Posterior cingulate gyrus (tissue), 11 donors: ENCODE results near the gene DPYSL3.
A peak's percentile ranks its signal among the peaks of the same experiment; 100 is the strongest.
"Not testable (repeated sequence)": the region's sequence is repeated elsewhere in the genome, so short reads cannot be mapped to it uniquely, and the experiment has no call there.

Experiments
- DNase-seq, 10 donors: peaks; one replicate each; pipeline versions ENCODE4 v3.0.0 to v3.0.0-alpha.2; 2020 to 2021; ENCODE audit warnings: mixed read lengths in 3 of 10
- intact Hi-C: fragments of 100-400 bp; cut with DNase I; formaldehyde crosslinking; loops from one replicate; pipeline ENCODE4 v1.15.1; 2023

The DPYSL3 gene

GRCh38 chr5:147509710-147510651 lies at the start of gene DPYSL3:
Gene DPYSL3, minus strand, starts transcription at chr5:147510068. Its CDS starts 210 bp downstream, at chr5:147509858.
- peak; percentile 45 to 95 (median 73) for DNase-seq
- intact Hi-C loops, result no loop called here

GRCh38 chr5:147558826-147559225 lies 49.0 kb upstream of the DPYSL3 start:
- intact Hi-C loops, result no loop called here
- DNase-seq, result peak in 2 of 10 donors; percentile 14 to 22

- DNase-seq, result no peak
- intact Hi-C loops, result no loop called here
These were observed 48.2 kb upstream of the DPYSL3 start for GRCh38 chr5:147557876-147558745.

DNA sequence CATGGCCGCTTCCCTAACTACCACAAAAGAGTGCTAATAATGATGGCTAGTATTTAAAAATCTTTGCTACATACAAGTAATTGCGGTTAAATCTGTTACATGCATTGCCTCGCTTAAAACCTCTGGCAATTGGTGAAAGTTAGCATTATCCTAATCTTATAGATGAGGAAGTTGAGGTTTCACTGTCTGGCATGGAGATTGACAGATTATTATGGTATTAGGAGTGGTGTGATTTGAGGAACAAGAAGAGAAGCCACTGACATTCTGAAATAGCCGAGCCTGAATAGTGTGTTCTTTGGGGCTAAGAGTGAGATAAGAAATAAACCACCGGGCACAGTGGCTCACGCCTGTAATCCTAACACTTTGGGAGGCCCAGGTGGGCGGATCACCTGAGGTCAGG lies 45.3 kb upstream of the DPYSL3 start:
- no peak for DNase-seq
- intact Hi-C loops, result no loop called here

DNA sequence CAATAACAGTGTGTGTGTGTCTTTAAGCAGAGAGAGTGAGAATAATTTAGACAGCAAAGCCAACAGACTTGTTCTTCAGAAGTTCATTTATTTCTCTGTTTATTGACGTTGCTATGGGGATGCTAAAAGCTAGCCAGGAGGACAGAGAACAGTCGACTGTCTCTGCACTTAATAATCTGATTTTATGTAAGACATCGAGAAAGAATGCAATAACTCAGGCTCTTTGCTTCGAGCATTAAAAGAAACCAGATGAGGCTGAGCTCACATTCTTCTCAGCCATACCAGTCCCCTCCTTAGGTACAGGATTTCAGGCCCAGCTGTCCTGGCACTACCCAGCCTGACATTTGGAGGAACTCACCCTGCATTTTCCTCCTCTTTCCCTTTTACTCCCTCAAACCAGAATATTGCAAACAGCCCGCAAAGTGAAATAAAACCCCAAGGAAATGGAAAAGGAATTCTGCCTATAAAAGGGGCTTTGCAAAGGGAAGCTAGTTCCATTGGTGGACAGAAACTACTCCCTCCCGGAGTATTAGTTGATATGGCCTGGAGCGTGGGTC lies 44.5 kb upstream of the DPYSL3 start:
- intact Hi-C loops, result no loop called here
- DNase-seq, result no peak

GRCh38 chr5:147553817-147554216 lies 43.9 kb upstream of the DPYSL3 start:
- DNase-seq, result peak in 1 of 10 donors; percentile 72
- intact Hi-C loops, result not testable (repeated sequence)

- intact Hi-C loops, result no loop called here
- DNase-seq, result no peak
These were observed 43.0 kb upstream of the DPYSL3 start for GRCh38 chr5:147552897-147553296.

DNA sequence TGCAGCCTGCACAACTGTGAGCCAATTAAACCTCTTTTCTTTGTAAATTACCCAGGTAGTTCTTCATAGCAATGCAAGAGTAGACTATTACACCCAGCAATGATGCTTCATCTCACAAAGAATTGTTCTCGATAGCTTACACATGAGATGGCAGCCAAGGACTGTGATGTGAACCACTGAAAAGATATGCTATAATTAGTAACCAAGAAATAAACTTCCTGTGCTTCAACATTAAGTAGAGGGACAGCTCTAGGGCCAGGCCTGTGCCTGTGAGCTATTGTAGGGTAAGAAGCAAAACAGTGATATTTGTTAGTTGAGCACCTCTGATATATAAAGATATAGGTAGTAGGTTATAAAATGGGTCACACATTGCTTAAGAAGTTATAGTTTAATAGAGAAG lies 41.8 kb upstream of the DPYSL3 start:
- DNase-seq, result no peak
- intact Hi-C loops, result no loop called here

DNA sequence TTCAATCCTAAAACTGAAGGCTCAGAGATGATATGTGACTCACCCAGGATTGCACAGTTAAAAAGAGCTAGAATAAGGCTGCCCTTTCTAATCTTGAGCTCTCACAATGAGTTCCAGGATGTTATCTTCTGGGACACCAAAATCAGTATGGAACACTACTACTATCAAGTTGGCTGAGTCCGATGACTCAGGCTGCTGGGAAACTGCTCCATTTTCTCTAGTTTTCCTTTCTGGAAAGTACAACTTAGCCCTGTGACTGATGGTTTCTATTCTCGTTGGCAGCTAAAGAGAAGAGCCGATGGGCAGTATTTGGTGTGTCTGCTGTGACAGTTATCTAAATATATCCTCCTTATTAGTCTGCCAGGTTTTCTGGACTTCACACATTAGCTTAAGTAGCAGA lies 37.9 kb upstream of the DPYSL3 start:
- intact Hi-C loops, result no loop called here
- no peak for DNase-seq

DNA sequence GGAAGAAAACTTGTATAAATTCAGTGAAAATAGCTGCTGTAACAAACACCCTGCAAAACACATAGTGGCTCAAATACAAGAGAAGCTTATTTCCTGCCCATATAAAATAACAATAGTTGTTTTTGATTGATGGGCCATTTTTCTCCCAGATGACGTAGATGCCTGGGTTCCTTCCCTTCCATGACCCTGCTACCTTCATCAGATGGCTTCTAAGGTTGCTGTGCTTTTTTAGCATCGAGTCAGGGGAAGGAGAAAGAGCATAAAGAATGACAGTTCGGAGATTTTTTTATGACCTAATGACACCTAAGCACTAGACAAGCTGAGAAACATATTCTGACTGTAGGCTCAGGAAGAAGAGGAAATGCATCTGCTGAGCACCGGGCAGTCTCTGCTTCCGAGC lies 34.7 kb upstream of the DPYSL3 start:
- intact Hi-C loops, result no loop called here
- no peak for DNase-seq

DNA sequence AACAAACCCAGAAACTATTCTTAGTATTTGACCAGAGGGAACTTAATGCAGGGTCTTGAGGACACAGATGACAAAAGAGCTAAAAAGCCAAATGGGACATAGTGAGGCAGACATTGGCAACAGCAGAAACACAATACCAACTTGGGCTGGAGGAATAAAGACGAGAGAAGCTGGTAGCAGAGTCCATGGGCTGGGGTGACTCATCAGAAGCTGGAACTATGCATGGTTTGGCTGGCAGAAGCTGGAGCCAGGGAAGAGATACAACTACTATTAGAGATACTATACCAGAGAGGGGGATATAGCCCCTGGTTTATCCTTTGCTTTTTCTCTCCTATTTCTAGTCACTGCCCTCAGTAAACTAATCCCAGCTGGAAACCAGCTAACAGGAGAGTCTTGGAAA lies 29.2 kb upstream of the DPYSL3 start:
- intact Hi-C loops, result no loop called here
- no peak for DNase-seq

- intact Hi-C loops, result no loop called here
- no peak for DNase-seq
These were observed 28.4 kb upstream of the DPYSL3 start for GRCh38 chr5:147538236-147538635.

DNA sequence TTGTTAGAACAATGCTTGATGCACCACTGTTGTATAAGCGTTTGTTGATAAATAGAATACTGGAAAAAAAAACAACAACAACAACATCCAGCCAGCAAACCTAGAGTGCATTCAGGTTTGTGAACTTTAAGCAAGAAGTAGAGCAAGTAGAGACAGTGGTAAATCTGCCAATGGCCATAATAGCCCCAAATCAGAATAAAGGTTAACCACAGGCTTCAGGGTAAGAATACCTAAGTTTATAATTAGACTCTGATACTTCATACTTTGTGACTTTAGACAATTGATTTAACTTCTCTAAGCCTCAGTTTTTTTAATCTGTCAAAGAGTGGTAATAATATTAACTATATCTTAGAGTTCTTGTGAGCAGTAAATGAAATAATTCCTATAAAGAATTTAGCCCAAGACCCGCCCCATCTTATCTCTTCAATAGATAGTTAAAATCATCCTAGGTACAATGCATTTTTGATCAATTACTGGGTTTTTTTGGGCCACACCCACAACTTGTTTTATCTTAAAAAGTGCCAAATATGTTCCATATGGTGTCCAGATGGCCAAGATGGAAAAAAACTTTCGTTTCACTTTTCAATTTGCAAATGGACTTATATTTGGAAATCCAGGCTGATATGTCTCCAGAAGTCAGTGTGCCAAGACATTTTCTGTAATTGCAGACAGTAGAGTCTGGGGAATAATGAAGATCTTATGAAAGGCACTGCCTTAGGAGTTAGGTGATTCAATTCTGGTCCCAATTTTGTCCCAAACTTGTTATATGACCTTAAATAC lies 24.5 kb upstream of the DPYSL3 start:
- intact Hi-C loops, result no loop called here
- DNase-seq, result no peak

DNA sequence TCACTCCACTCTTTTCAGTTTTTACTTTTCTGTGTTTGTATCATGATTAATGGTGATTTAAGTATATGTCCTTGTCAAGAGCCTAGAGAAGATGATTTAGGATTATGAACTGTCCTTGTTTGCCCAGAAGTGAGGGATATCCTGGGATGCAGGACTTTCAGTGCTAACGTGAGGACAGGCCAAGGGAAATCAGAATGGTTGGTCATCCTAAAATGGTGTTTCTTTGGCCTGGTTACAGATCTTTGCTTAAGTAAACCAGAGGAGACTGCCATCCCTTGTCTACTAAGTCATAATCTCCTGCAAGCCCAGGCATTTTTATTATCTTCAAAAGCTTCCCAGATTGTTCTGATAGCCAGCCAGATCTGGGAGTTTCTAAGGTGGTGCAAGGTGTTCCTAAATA lies 22.3 kb upstream of the DPYSL3 start:
- intact Hi-C loops, result no loop called here
- no peak for DNase-seq

- no peak for DNase-seq
- intact Hi-C loops, result no loop called here
These were observed 20.9 kb upstream of the DPYSL3 start for GRCh38 chr5:147530530-147531389.

GRCh38 chr5:147523069-147523468 lies 13.2 kb upstream of the DPYSL3 start:
- intact Hi-C loops, result no loop called here
- DNase-seq, result no peak

DNA sequence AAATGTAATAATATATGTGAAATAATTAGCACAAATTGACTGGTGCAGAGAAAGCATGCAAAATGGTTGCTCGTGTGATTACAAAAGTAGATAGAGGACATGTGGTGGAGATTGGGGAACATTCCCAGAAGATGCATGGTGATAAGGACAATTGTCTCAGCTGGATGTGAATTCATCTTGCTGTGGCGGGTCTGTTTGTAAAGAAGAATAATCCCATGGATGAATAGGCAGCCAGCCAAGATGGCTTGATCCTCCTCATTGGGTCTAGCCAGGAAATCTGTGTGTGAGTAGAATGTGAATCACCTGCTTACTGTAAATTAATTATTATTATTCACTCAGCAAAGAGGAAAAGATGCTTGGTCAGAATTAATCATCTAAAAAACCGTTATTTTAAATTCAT lies 12.6 kb upstream of the DPYSL3 start:
- intact Hi-C loops, result no loop called here
- DNase-seq, result no peak

DNA sequence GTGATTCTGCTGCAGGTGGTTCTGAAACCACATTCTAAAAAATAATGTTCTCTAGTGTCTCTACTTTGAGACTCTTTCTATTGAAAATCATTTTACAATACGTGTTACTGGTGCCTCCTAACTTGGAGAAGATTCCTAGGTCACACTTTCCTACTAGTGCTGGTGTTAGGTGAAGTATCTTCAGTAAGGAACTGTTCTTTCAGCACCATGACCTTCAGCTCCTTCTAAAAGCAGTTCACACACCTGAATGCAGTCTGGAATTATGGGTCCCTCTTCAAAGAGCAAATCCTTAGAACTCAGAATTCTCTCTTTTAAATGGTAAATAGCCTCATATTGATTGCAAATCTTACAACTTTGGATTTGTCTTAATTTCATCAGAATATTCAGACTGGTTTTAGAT lies 10.6 kb upstream of the DPYSL3 start:
- DNase-seq, result no peak
- intact Hi-C loops, result no loop called here

GRCh38 chr5:147519380-147519779 lies 9.5 kb upstream of the DPYSL3 start:
- intact Hi-C loops, result no loop called here
- no peak for DNase-seq
